Measurements from ENCODE around the gene SLC25A21. TPM values are rescaled to one million over a fixed set of nuclear protein-coding genes. Genes with fewer than 3 reads are reported as not detected.

SLC25A21 gene
- total RNA-seq, 2 experiments from 2014 or later, result not detected

GRCh38 chr14:36935976-36936678 lies 236.3 kb downstream of the SLC25A21 start:
- POLR2A ChIA-PET, result no interaction called here

GRCh38 chr14:36934304-36934703 lies 238.1 kb downstream of the SLC25A21 start:
- H3K9me3 ChIP-seq (ENCODE audit: control insufficient read depth in 1 of 2, insufficient read depth in 1 of 2, low read length in 2 of 2), result no peaks in the 10 kb centered on the region
- H3K4me3 Mint-ChIP-seq, result no peak overlapping the region
- POLR2A ChIA-PET, result no interaction called here
- no peak for TF ChIP-seq CTCF (IDR thresholded peaks at IDR 0.05)
- ATAC-seq (ENCODE audit: poor library complexity), result no peak
- no peaks in the 10 kb centered on the region for H3K27me3 ChIP-seq (ENCODE audit: control insufficient read depth in 1 of 2, insufficient read depth in 2 of 2, low read length in 2 of 2)
- no peak for DNase-seq
- no peaks in the 10 kb centered on the region for H3K9me3 Mint-ChIP-seq
- CTCF ChIA-PET, result no interaction called here
- H3K27ac ChIP-seq (ENCODE audit: low read depth in 1 of 2, low read length in 2 of 2), result no peak overlapping the region
- intact Hi-C loops (cut with DNase I, micrococcal nuclease), result no loop called here
- H3K4me3 ChIP-seq (ENCODE audit: low read length), result no peak overlapping the region
- no peaks in the 10 kb centered on the region for H3K27me3 Mint-ChIP-seq
- no peaks in the 10 kb centered on the region for H3K36me3 Mint-ChIP-seq (ENCODE audit: low read depth)
- H3K36me3 ChIP-seq (ENCODE audit: insufficient read depth, low read length), result no peaks in the 10 kb centered on the region
- no peaks in the 10 kb centered on the region for H3K4me1 ChIP-seq (ENCODE audit: insufficient read depth, low read length)
- no peak overlapping the region for H3K27ac Mint-ChIP-seq
- no peaks in the 10 kb centered on the region for H3K4me1 Mint-ChIP-seq (ENCODE audit: low read depth)

More at GRCh38 chr14:36935976-36936678, 236.3 kb downstream of the SLC25A21 start:
- Histone ChIP-seq H3K4me1 (ENCODE audit: insufficient read depth, low read length) (no peaks in the 10 kb centered on the region), H3K4me3 (ENCODE audit: low read length) (no peak overlapping the region), H3K27me3 (ENCODE audit: control insufficient read depth in 1 of 2, insufficient read depth in 2 of 2, low read length in 2 of 2) (no peaks in the 10 kb centered on the region), H3K9me3 (ENCODE audit: control insufficient read depth in 1 of 2, insufficient read depth in 1 of 2, low read length in 2 of 2) (no peaks in the 10 kb centered on the region), H3K27ac (ENCODE audit: low read depth in 1 of 2, low read length in 2 of 2) (no peak overlapping the region), H3K36me3 (ENCODE audit: insufficient read depth, low read length) (no peaks in the 10 kb centered on the region)
- CTCF ChIA-PET, result no interaction called here
- H3K36me3 Mint-ChIP-seq (ENCODE audit: low read depth), result no peaks in the 10 kb centered on the region
- intact Hi-C loops (cut with DNase I, micrococcal nuclease), result no loop called here
- H3K27me3 Mint-ChIP-seq, result no peaks in the 10 kb centered on the region
- no peaks in the 10 kb centered on the region for H3K9me3 Mint-ChIP-seq
- no peak overlapping the region for H3K4me3 Mint-ChIP-seq
- ATAC-seq (ENCODE audit: poor library complexity) (no peak), DNase-seq (no peak)
- TF ChIP-seq CTCF (IDR thresholded peaks at IDR 0.05), result no peak
- H3K27ac Mint-ChIP-seq, result no peak overlapping the region
- no peaks in the 10 kb centered on the region for H3K4me1 Mint-ChIP-seq (ENCODE audit: low read depth)

GRCh38 chr14:36931791-36932190 lies 240.6 kb downstream of the SLC25A21 start:
- H3K9me3 Mint-ChIP-seq, result peaks cover 4% of the 10 kb centered on the region
- POLR2A ChIA-PET, result no interaction called here
- Histone ChIP-seq H3K4me3 (ENCODE audit: low read length) (no peak overlapping the region), H3K27me3 (ENCODE audit: control insufficient read depth in 1 of 2, insufficient read depth in 2 of 2, low read length in 2 of 2) (no peaks in the 10 kb centered on the region), H3K27ac (ENCODE audit: low read depth in 1 of 2, low read length in 2 of 2) (no peak overlapping the region), H3K9me3 (ENCODE audit: control insufficient read depth in 1 of 2, insufficient read depth in 1 of 2, low read length in 2 of 2) (peaks cover 0 to 3% of the 10 kb centered on the region in 2 experiments), H3K36me3 (ENCODE audit: insufficient read depth, low read length) (no peaks in the 10 kb centered on the region), H3K4me1 (ENCODE audit: insufficient read depth, low read length) (no peaks in the 10 kb centered on the region)
- no peak for TF ChIP-seq CTCF (IDR thresholded peaks at IDR 0.05)
- ATAC-seq (ENCODE audit: poor library complexity), result no peak
- no peak for DNase-seq
- H3K27ac Mint-ChIP-seq, result no peak overlapping the region
- no peaks in the 10 kb centered on the region for H3K36me3 Mint-ChIP-seq (ENCODE audit: low read depth)
- no peaks in the 10 kb centered on the region for H3K4me1 Mint-ChIP-seq (ENCODE audit: low read depth)
- H3K27me3 Mint-ChIP-seq, result no peaks in the 10 kb centered on the region
- intact Hi-C loops (cut with DNase I, micrococcal nuclease), result no loop called here
- no peak overlapping the region for H3K4me3 Mint-ChIP-seq
- CTCF ChIA-PET, result no interaction called here

Measured in CD4-positive, alpha-beta T cell (primary cell).